ENCODE results near the gene SUSD4.
A peak's percentile ranks its signal among the peaks of the same experiment; 100 is the strongest.
"Not testable (repeated sequence)": the region's sequence is repeated elsewhere in the genome, so short reads cannot be mapped to it uniquely, and the experiment has no call there.

Gene SUSD4

DNA sequence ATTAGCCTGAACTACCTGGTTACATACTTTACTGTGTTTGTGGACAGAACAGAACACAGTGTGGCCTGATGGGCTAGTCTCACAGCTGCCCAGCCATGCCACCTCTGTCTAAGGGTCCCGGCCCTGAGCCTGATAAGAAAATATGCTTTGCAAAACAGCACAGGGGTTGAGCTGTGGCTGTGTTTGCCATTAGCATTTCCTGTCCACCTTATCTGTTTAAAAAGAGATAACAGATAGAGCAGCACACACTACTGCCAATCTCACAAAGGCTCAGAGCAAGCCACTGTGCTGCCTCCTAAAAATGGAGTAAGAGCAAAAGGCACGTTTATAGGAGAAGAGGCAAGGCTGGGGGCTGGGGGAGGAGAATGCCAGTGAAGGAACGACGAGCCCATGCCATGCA, 95.0 kb downstream of the SUSD4 start:
- H3K4me3 Mint-ChIP-seq, result no peak overlapping the region
- H3K36me3 Mint-ChIP-seq, result peaks cover 4% of the 10 kb centered on the region
- H3K4me1 Mint-ChIP-seq (ENCODE audit: low read depth), result peaks cover 9% of the 10 kb centered on the region
- no peaks in the 10 kb centered on the region for H3K9me3 Mint-ChIP-seq (ENCODE audit: low read depth)
- H3K27ac Mint-ChIP-seq, result no peak overlapping the region
- H3K27me3 Mint-ChIP-seq, result no peaks in the 10 kb centered on the region

DNA sequence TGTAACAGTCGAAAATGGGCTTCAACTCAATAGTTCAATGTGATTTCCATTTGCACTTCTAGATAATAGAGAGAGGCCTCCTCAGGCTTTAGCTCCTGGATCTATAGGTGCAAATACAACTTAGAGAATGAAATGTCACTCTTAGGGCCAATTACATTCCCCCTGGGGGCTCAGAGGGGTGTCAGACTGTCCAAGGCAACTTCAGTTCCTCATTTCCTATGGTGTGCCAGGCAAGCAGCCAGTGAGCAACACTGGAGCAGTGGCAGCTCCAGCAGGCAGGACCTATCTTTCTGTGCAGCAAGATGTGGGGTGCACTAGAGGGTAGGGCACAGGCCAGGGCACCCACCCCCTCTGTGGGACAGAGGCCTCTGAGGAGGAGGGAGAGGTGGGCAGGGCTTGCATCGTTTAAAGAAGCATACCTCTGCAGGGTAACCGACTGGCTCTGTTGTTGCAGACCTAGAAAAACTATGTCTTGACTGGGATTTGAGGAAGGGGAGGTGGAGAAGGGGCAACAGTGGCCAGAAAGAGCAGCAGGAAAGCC, 97.3 kb downstream of the SUSD4 start:
- H3K4me1 Mint-ChIP-seq (ENCODE audit: low read depth), result peaks cover 9% of the 10 kb centered on the region
- H3K9me3 Mint-ChIP-seq (ENCODE audit: low read depth), result no peaks in the 10 kb centered on the region
- H3K4me3 Mint-ChIP-seq, result no peak overlapping the region
- no peaks in the 10 kb centered on the region for H3K27me3 Mint-ChIP-seq
- peaks cover 4% of the 10 kb centered on the region for H3K36me3 Mint-ChIP-seq
- no peak overlapping the region for H3K27ac Mint-ChIP-seq

GRCh38 chr1:223264983-223265908, 98.7 kb downstream of the SUSD4 start:
- Mint-ChIP-seq H3K36me3 (peaks cover 4% of the 10 kb centered on the region), H3K4me3 (no peak overlapping the region), H3K27me3 (no peaks in the 10 kb centered on the region), H3K9me3 (ENCODE audit: low read depth) (no peaks in the 10 kb centered on the region), H3K27ac (no peak overlapping the region), H3K4me1 (ENCODE audit: low read depth) (peaks cover 9% of the 10 kb centered on the region)

DNA sequence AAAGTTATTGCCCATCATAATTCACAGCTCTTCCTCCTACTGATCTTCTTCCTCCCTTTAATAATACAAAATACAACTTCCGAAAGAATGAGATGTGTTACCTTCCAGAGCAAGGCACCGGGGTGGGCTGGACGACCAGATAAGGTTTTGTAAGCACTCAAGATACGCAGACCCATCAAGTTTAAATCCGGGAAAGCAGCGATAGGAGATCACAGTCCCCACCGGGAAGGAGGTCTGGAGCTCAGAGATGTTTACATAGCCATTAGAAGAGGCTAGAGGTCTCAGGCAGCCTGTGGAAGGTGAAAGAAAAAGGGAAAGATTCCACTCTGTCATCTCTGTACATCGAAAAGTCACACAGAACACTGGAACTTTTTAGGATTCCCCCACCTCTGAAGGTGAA, 99.4 kb downstream of the SUSD4 start:
- Mint-ChIP-seq H3K4me3 (no peak overlapping the region), H3K4me1 (ENCODE audit: low read depth) (peaks cover 9% of the 10 kb centered on the region), H3K36me3 (peaks cover 4% of the 10 kb centered on the region), H3K27ac (no peak overlapping the region), H3K9me3 (ENCODE audit: low read depth) (no peaks in the 10 kb centered on the region), H3K27me3 (no peaks in the 10 kb centered on the region)

GRCh38 chr1:223261914-223262313, 102.1 kb downstream of the SUSD4 start:
- Mint-ChIP-seq H3K9me3 (ENCODE audit: low read depth) (no peaks in the 10 kb centered on the region), H3K4me1 (ENCODE audit: low read depth) (peaks cover 4% of the 10 kb centered on the region), H3K36me3 (peaks cover 2% of the 10 kb centered on the region), H3K4me3 (no peak overlapping the region), H3K27me3 (no peaks in the 10 kb centered on the region), H3K27ac (no peak overlapping the region)

DNA sequence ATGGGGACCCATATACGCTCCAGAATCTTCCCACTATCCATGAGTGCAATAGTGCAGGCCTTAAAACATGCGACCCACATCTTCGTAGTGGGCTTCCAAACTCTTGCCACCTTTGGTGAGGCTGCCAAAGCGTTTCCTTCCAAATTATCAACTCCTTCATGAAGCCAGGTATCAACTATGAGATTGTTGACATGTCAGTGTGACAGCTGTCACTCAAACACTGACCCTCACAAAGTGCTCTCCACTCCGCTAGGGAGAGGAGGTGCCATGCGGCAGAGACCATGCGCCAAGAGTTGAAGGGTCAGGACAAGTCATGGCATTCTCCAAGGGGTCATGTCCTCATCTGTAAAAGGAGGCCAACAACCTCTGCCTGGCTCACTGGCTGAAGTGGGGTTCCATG, 103.3 kb downstream of the SUSD4 start:
- no peaks in the 10 kb centered on the region for H3K9me3 Mint-ChIP-seq (ENCODE audit: low read depth)

DNA sequence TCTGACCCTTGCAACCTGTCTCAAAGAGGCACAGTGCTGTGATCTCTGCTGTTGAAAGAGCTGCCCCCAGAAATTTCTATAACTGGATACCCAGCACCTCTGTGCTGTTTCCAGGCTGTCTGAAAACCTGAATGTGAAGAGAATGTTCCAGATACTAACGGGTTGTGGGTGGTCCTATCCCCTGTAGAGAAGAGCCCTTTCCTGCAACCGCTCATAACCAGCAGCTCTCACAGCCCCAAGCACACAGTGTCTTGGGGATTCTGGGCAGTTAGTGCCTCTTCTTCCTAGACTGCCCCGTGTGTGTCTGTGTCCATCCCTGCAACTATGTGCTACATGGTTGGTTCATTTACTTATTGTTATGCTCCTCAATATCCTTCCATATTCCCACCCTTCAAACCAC, 104.5 kb downstream of the SUSD4 start:
- peaks cover under 1% of the 10 kb centered on the region for H3K4me1 Mint-ChIP-seq (ENCODE audit: low read depth)
- no peak overlapping the region for H3K27ac Mint-ChIP-seq
- no peak overlapping the region for H3K4me3 Mint-ChIP-seq
- no peaks in the 10 kb centered on the region for H3K9me3 Mint-ChIP-seq (ENCODE audit: low read depth)
- peaks cover 2% of the 10 kb centered on the region for H3K36me3 Mint-ChIP-seq
- no peaks in the 10 kb centered on the region for H3K27me3 Mint-ChIP-seq

More for the DNA sequence above, 103.3 kb downstream of the SUSD4 start:
- Mint-ChIP-seq H3K27me3 (no peaks in the 10 kb centered on the region), H3K4me1 (ENCODE audit: low read depth) (peaks cover 4% of the 10 kb centered on the region), H3K4me3 (no peak overlapping the region), H3K27ac (no peak overlapping the region), H3K36me3 (peaks cover 2% of the 10 kb centered on the region)

- H3K27ac Mint-ChIP-seq, result no peak overlapping the region
- H3K27me3 Mint-ChIP-seq, result no peaks in the 10 kb centered on the region
- H3K9me3 Mint-ChIP-seq (ENCODE audit: low read depth), result no peaks in the 10 kb centered on the region
- no peaks in the 10 kb centered on the region for H3K4me1 Mint-ChIP-seq (ENCODE audit: low read depth)
- no peak overlapping the region for H3K4me3 Mint-ChIP-seq
- H3K36me3 Mint-ChIP-seq, result peaks cover 2% of the 10 kb centered on the region
These were observed 105.2 kb downstream of the SUSD4 start for GRCh38 chr1:223258751-223259198.

- H3K36me3 Mint-ChIP-seq, result no peaks in the 10 kb centered on the region
- no peaks in the 10 kb centered on the region for H3K27me3 Mint-ChIP-seq
- no peak overlapping the region for H3K27ac Mint-ChIP-seq
- H3K9me3 Mint-ChIP-seq (ENCODE audit: low read depth), result no peaks in the 10 kb centered on the region
- H3K4me3 Mint-ChIP-seq, result no peak overlapping the region
- no peaks in the 10 kb centered on the region for H3K4me1 Mint-ChIP-seq (ENCODE audit: low read depth)
These were observed 106.0 kb downstream of the SUSD4 start for GRCh38 chr1:223257856-223258550.

DNA sequence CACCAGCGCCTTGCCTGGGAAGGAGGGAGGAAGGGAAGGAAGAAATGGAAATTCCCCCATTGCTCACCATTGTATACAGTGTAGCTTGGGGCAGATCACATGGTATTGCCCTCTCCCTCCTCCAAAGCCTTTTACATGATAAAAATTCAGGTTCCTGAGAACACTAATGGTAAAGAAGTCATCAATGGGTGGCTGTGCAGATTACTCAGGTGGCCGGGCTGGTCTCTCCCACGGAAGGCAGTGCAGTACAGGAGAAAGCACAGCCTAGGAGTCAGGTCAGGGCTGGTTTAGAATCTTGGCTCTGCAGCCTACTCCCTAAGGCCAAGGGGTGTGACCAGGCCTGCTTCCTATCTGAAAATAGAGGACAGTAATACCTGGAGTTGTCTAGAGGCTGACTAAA, 107.9 kb downstream of the SUSD4 start:
- no peak overlapping the region for H3K27ac Mint-ChIP-seq
- H3K4me3 Mint-ChIP-seq, result no peak overlapping the region
- H3K4me1 Mint-ChIP-seq (ENCODE audit: low read depth), result no peaks in the 10 kb centered on the region
- no peaks in the 10 kb centered on the region for H3K27me3 Mint-ChIP-seq
- H3K9me3 Mint-ChIP-seq (ENCODE audit: low read depth), result no peaks in the 10 kb centered on the region
- H3K36me3 Mint-ChIP-seq, result peaks cover 3% of the 10 kb centered on the region

DNA sequence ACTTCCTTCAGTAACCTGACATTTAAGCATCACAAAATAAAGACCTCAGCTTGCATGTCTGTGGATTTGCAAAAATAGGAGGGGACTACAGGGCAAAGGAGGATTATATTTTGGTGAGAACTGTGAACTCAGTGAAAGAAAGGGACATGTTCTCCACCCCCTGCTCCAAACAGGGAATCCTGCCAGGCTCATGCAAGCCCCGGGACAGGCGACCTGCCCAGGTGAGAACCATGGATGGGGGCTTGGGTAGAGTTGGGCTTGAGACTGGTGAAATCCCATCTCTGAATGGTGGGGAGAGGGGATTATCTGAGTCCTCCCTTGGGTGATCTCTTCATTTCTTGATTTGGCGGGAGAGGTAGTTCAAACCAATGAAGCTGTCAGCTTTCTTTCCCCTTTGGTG, 110.1 kb downstream of the SUSD4 start:
- Mint-ChIP-seq H3K4me3 (no peak overlapping the region), H3K4me1 (ENCODE audit: low read depth) (peaks cover 15% of the 10 kb centered on the region), H3K27me3 (no peaks in the 10 kb centered on the region), H3K36me3 (peaks cover 4% of the 10 kb centered on the region), H3K27ac (no peak overlapping the region), H3K9me3 (ENCODE audit: low read depth) (no peaks in the 10 kb centered on the region)

DNA sequence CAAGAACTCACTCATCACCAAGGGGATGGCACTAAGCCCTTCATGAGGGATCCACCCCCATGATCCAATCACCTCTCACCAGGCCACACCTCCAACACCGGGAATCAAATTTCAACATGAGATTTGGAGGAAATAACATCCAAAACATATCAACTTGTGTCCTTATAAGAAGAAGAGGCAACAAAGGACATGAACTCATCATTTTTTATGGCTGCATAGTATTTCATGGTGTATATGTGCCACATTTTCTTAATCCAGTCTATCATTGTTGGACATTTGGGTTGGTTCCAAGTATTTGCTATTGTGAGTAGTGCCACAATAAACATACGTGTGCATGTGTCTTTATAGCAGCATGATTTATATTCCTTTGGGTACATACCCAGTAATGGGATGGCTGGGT, 112.6 kb downstream of the SUSD4 start:
- H3K27ac Mint-ChIP-seq, H3K4me3 Mint-ChIP-seq: not testable (repeated sequence)
- peaks cover 27% of the 10 kb centered on the region for H3K4me1 Mint-ChIP-seq (ENCODE audit: low read depth)

DNA sequence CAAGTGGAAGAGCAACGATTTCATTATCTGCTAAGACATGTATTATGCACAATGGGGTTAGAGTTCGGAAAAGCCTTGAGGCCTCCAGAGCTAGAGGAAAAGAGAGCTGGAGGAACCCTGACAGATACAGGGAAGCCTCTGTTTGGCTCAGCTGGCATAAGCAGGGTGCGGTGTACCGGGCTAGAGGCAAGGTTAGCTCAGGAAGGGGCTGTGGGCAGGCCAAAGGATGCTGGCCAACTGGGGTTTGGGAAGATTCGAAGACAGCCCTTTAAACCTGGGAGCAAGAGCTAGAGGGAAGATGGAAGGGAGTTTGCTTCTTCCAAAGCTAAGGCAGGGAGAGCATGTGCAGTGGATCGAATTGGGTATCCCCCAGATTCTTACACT, 113.4 kb downstream of the SUSD4 start:
- H3K4me3 Mint-ChIP-seq, result no peak overlapping the region
- peaks cover 4% of the 10 kb centered on the region for H3K36me3 Mint-ChIP-seq
- peaks cover 27% of the 10 kb centered on the region for H3K4me1 Mint-ChIP-seq (ENCODE audit: low read depth)
- no peaks in the 10 kb centered on the region for H3K27me3 Mint-ChIP-seq
- no peak overlapping the region for H3K27ac Mint-ChIP-seq
- H3K9me3 Mint-ChIP-seq (ENCODE audit: low read depth), result no peaks in the 10 kb centered on the region

More for the DNA sequence above, 112.6 kb downstream of the SUSD4 start:
- not testable (repeated sequence) for H3K9me3 Mint-ChIP-seq (ENCODE audit: low read depth); H3K27me3 Mint-ChIP-seq; H3K36me3 Mint-ChIP-seq

DNA sequence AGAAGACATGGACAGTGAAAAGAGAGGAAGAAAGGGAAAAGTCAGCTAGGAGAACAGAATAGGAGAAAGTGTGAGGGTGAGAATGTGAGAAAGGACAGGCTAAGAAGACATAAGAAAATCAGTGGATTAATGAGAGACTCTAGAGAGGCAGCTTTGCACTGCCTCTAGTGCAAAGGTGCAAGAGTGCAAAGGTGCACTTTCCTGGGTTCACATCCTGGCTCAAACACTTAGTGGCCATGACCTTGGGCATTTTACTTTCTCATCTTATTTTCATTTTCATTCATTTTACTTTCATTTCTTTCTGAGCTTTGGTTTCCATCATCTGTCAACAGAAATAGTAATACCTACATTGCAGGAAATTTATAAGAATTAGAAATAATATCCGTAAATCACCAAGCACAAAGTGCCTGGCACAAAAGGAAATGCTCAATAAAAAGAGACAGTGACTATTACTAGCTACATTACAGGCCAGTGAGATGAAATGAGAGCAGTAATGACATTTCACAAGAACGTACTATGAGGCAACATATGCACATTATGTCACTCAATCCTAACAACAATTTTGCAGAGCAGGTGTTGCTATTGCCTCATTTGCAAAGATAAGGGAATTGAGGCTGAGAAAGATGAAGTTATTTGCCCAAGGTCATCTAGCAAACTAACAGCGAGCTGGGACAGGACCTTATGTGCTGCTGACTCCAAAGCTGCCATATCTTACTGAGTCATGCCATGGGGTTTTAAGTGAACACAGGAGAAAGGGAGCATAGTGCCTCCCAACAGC, 113.9 kb downstream of the SUSD4 start:
- Mint-ChIP-seq H3K4me3 (no peak overlapping the region), H3K36me3 (peaks cover 6% of the 10 kb centered on the region), H3K4me1 (ENCODE audit: low read depth) (peaks cover 32% of the 10 kb centered on the region), H3K27me3 (no peaks in the 10 kb centered on the region), H3K27ac (peak overlapping the region; percentile 13), H3K9me3 (ENCODE audit: low read depth) (no peaks in the 10 kb centered on the region)

GRCh38 chr1:223248770-223249140, 115.2 kb downstream of the SUSD4 start:
- Mint-ChIP-seq H3K27me3 (no peaks in the 10 kb centered on the region), H3K36me3 (peaks cover 6% of the 10 kb centered on the region), H3K9me3 (ENCODE audit: low read depth) (no peaks in the 10 kb centered on the region), H3K4me3 (no peak overlapping the region), H3K4me1 (ENCODE audit: low read depth) (peaks cover 45% of the 10 kb centered on the region), H3K27ac (peak overlapping the region; percentile 24)
